ENCODE measurements around the gene RAET1G.
"Not testable (repeated sequence)": the region's sequence is repeated elsewhere in the genome, so short reads cannot be mapped to it uniquely, and the experiment has no call there.

The RAET1G gene

GRCh38 chr6:149922642-149923326 lies at the start of gene RAET1G:
Gene RAET1G (minus strand): TSS chr6:149923121. CDS start chr6:149923010, 111 bp downstream.
- in situ Hi-C loops (cut with HindIII; ENCODE audit: low sequenced_read_pairs): no loop called here

- in situ Hi-C loops (cut with HindIII; ENCODE audit: low sequenced_read_pairs): no loop called here
These were observed 46.7 kb upstream of the RAET1G start for GRCh38 chr6:149969635-149970034.

DNA sequence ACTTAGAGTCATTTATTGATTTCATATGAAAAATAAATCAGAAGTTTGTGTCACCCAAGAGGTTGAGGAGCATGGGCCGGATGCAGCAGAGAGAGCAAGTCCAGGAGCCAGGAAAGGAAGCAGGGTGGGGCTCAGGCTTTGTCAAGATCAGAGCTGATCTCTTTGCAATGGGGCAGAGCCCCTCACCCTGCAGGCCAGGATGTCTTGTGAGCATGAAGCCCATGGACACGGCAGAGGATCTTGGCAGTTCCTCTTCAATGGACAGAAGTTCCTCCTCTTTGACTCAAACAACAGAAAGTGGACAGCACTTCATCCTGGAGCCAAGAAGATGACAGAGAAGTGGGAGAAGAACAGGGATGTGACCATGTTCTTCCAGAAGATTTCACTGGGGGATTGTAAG lies 46.0 kb upstream of the RAET1G start:
- in situ Hi-C loops (cut with HindIII; ENCODE audit: low sequenced_read_pairs): not testable (repeated sequence)

DNA sequence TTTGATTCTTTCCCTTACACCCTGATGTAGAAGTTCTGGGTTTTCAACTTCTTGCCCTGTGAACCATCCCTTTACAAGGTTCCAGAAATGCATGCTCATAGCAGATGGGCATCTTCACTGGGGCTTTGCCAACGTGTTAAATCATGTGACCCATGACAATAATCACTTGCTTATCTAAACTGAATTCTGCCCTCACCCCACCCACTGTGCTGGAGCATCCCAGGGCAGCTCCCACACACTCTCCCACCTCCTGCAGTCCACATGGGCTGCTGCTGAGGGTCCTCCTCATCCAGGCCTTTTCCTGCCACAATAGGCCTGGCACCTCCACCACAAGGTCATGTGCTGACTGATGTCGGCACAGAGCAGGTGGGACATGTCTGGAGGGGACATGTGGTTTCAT lies 45.1 kb upstream of the RAET1G start:
- in situ Hi-C loops (cut with HindIII; ENCODE audit: low sequenced_read_pairs): not testable (repeated sequence)

- in situ Hi-C loops (cut with HindIII; ENCODE audit: low sequenced_read_pairs): no loop called here
These were observed 44.7 kb upstream of the RAET1G start for GRCh38 chr6:149967591-149967990.

- in situ Hi-C loops (cut with HindIII; ENCODE audit: low sequenced_read_pairs): not testable (repeated sequence)
These were observed 43.4 kb upstream of the RAET1G start for GRCh38 chr6:149966319-149966718.

- in situ Hi-C loops (cut with HindIII; ENCODE audit: low sequenced_read_pairs): no loop called here
These were observed 42.5 kb upstream of the RAET1G start for GRCh38 chr6:149965194-149966020.

DNA sequence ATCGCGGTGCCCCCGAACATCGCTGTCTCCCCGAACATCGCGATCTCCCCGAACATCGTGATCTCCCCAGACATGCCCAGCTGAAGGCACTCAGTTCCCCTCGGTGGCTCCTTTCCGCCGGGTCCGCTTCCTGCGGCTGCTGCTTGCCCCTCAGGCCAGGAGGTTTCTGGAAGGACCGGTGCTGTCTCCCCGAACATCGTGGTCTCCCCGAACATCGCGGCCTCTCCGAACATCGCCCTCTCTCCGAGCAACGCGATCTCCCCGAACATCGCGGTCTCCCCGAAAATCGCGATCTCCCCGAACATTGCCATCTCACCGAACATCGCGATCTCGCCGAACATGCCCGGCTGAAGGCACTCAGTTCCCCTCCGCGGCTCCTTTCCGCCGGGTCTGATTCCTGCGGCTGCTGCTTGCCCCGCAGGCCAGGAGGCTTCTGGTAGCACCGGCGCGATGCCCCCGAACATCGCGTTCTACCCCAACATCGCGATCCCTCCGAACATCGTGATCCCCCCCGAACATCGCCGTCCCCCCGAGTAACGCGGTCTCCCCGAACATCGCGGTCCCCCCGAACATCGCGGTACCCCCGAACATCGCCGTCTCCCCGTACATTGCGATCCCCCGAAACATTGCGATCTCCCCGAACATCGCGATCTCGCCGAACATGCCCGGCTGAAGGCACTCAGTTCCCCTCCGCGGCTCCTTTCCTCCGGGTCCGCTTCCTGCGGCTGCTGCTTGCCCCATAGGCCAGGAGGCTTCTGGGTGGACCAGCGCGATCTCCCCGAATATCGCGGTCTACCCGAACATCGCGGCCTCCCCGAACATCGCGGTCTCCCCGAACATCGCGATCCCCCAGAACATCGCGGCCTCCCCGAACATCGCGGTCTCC lies 41.6 kb upstream of the RAET1G start:
- in situ Hi-C loops (cut with HindIII; ENCODE audit: low sequenced_read_pairs): no loop called here

- in situ Hi-C loops (cut with HindIII; ENCODE audit: low sequenced_read_pairs): no loop called here
These were observed 40.8 kb upstream of the RAET1G start, which contains the start of gene ULBP1 for GRCh38 chr6:149963462-149964307. Gene ULBP1 (plus strand): TSS chr6:149963943. CDS start chr6:149964050, 107 bp downstream.

DNA sequence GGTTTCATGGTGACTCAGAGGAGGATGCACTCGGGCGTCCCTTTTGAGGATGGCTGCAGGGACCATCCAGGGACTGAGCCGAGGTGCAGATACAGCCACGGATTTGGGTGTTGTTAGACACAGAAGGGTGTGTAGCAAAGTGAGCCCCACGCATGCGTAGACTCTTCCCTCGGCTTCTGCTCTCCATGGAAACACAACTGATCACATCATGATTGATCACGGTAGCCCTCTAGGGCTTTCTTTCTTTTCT lies 40.2 kb upstream of the RAET1G start:
- in situ Hi-C loops (cut with HindIII; ENCODE audit: low sequenced_read_pairs): no loop called here

DNA sequence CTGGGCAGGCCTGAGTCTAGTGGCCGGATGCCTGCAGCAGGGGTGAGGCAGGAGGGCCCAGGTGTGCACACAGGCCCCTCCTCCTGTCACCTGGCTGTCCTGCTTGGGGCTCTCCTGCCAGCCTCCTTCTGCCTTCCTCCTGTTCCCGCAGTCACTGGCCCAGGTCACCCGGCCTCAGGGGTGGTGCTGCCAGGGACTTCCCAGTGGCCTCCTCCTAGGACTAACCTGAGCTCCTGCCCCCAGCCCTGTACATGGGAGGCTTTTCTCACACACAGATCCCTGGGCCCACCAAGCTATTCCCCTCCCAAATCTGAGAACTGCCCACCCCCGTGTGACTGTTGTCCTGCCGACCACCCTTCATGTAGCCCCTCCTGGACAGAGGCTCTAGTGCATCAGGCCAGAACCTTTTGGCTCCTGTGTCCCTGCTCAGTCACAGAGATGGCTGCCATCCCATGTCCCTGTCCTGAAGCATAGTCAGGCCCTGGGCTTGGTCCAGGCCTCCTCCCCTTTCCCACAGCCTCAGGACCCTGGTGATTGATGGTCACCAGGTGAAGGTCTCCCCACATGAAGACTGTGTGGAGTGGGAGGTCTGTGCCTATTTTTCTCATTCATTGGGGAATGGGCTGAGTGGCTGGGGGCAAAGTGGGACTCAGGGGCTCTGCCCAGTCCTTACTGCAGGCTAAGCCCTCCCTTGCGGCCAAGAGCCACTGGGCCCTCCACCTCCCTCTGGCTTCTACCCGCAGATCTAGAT lies 39.7 kb upstream of the RAET1G start:
- in situ Hi-C loops (cut with HindIII; ENCODE audit: low sequenced_read_pairs): no loop called here

GRCh38 chr6:149961728-149962425 lies 39.0 kb upstream of the RAET1G start:
- in situ Hi-C loops (cut with HindIII; ENCODE audit: low sequenced_read_pairs): no loop called here

- in situ Hi-C loops (cut with HindIII; ENCODE audit: low sequenced_read_pairs): no loop called here
These were observed 37.6 kb upstream of the RAET1G start for GRCh38 chr6:149960488-149960887.

DNA sequence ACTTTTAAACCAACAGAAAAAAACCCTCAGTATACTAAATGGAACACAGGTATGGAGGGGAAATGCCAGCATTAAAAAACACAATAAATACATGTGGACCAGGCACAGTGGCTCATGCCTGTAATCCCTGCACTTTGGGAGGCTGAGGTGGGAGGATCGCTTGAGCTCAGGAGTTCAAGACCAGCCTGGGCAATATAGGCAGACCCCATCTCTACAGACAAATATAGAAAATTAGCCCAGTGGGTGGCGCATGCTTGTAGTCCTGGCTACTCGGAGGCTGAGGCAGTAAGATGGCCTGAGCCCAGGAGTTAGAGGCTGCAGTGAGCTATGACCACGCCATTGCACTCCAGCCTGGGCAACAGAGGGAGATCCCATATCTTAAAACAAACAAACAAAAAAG lies 36.9 kb upstream of the RAET1G start:
- in situ Hi-C loops (cut with HindIII; ENCODE audit: low sequenced_read_pairs): not testable (repeated sequence)

DNA sequence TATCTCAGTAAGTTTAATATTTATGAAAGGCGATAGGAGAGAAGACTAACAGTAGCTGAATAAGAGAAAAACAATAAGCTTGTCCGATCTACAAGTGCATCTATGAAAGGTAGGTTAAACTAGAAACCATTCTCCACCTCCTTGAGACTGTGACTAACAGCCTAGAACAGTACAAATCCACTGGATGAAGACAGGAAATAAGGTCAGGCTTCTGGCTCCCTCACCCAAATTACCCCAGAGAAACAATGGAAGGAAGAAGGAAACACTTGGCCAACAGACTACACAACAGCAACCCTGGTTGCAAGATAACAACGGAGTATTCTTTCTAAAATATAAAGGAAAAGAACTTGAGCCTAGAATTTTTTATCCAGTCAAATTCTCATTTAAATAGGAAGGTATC lies 35.2 kb upstream of the RAET1G start:
- in situ Hi-C loops (cut with HindIII; ENCODE audit: low sequenced_read_pairs): not testable (repeated sequence)

DNA sequence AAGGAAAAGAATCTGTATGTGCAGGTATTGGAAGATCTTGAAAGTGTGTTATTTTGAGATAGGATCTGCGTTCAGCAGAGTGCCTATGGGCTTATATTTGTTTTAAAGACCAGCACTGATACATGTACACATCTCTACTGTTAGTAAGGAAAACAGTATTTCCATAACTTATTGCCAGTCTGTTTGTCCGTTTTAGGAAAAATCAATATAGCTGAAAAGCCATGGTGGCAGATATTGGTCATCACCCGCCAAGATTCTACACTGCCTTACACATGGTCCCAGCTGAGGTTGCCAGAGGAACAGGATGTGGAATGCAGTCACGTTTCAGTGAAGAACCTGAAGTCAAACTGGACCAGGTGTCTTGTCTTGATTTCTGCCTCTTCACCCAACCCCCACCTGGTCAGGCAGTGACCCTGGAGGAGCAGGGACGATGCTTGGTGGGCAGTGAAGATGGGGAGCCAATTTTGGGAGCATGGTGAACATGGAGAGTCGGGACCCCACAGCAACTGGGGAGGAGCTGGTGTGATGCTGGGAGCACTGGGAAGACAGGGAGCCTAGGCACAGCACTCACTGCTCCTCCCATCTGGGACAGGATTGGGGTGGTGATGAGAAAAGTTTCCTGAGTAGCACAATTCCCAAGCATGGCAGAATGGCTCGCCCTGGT lies 32.9 kb upstream of the RAET1G start:
- in situ Hi-C loops (cut with HindIII; ENCODE audit: low sequenced_read_pairs): not testable (repeated sequence)

GRCh38 chr6:149954984-149955653 lies 32.2 kb upstream of the RAET1G start:
- in situ Hi-C loops (cut with HindIII; ENCODE audit: low sequenced_read_pairs): not testable (repeated sequence)

GRCh38 chr6:149954328-149954983 lies 31.5 kb upstream of the RAET1G start:
- in situ Hi-C loops (cut with HindIII; ENCODE audit: low sequenced_read_pairs): not testable (repeated sequence)

Measured in endothelial cell of hepatic sinusoid (primary cell).